ENCODE data around the gene KIAA1210. TPM values are rescaled to one million over a fixed set of nuclear protein-coding genes. Genes with fewer than 3 reads are reported as not detected.

The KIAA1210 gene
- not detected in 2 replicates for total RNA-seq (2014; rRNA removed; shearing (Covaris generic))

- Histone ChIP-seq H3K36me3 (replicated peaks; ENCODE audit: control insufficient read depth, insufficient read depth, low read length) (no peaks in the 10 kb centered on the region), H3K4me3 (ENCODE audit: insufficient read depth, low read depth, low read length) (no peak within 1 kb of the TSS), H3K27me3 (ENCODE audit: control insufficient read depth, insufficient read depth, low read length) (no peaks in the 10 kb centered on the region)
- DNase-seq: no peak
Observed at GRCh38 chrX:119127650-119128049, at the start of gene KIAA1210. Gene KIAA1210, minus strand, starts transcription at chrX:119127812. Its CDS starts 4,170 bp downstream, at chrX:119123642.

GRCh38 chrX:119177278-119177677, 49.7 kb upstream of the KIAA1210 start:
- no peak for DNase-seq
- Histone ChIP-seq H3K27me3 (ENCODE audit: control insufficient read depth, insufficient read depth, low read length) (no peaks in the 10 kb centered on the region), H3K36me3 (replicated peaks; ENCODE audit: control insufficient read depth, insufficient read depth, low read length) (no peaks in the 10 kb centered on the region), H3K4me3 (ENCODE audit: insufficient read depth, low read depth, low read length) (no peak overlapping the region)

GRCh38 chrX:119174900-119175299, 47.3 kb upstream of the KIAA1210 start:
- no peaks in the 10 kb centered on the region for H3K27me3 ChIP-seq (ENCODE audit: control insufficient read depth, insufficient read depth, low read length)
- no peak overlapping the region for H3K4me3 ChIP-seq (ENCODE audit: insufficient read depth, low read depth, low read length)
- no peaks in the 10 kb centered on the region for H3K36me3 ChIP-seq (replicated peaks; ENCODE audit: control insufficient read depth, insufficient read depth, low read length)
- no peak for DNase-seq

- no peak for DNase-seq
- Histone ChIP-seq H3K27me3 (ENCODE audit: control insufficient read depth, insufficient read depth, low read length) (no peaks in the 10 kb centered on the region), H3K4me3 (ENCODE audit: insufficient read depth, low read depth, low read length) (no peak overlapping the region), H3K36me3 (replicated peaks; ENCODE audit: control insufficient read depth, insufficient read depth, low read length) (no peaks in the 10 kb centered on the region)
Observed at GRCh38 chrX:119168104-119168503, 40.5 kb upstream of the KIAA1210 start.

GRCh38 chrX:119158226-119158625, 30.6 kb upstream of the KIAA1210 start:
- H3K27me3 ChIP-seq (ENCODE audit: control insufficient read depth, insufficient read depth, low read length): no peaks in the 10 kb centered on the region
- H3K4me3 ChIP-seq (ENCODE audit: insufficient read depth, low read depth, low read length): no peak overlapping the region
- no peak for DNase-seq
- no peaks in the 10 kb centered on the region for H3K36me3 ChIP-seq (replicated peaks; ENCODE audit: control insufficient read depth, insufficient read depth, low read length)

GRCh38 chrX:119156241-119156640, 28.6 kb upstream of the KIAA1210 start:
- no peak overlapping the region for H3K4me3 ChIP-seq (ENCODE audit: insufficient read depth, low read depth, low read length)
- no peaks in the 10 kb centered on the region for H3K36me3 ChIP-seq (replicated peaks; ENCODE audit: control insufficient read depth, insufficient read depth, low read length)
- no peak for DNase-seq
- H3K27me3 ChIP-seq (ENCODE audit: control insufficient read depth, insufficient read depth, low read length): no peaks in the 10 kb centered on the region

GRCh38 chrX:119155416-119156035, 27.9 kb upstream of the KIAA1210 start:
- Histone ChIP-seq H3K4me3 (ENCODE audit: insufficient read depth, low read depth, low read length) (no peak overlapping the region), H3K36me3 (replicated peaks; ENCODE audit: control insufficient read depth, insufficient read depth, low read length) (no peaks in the 10 kb centered on the region), H3K27me3 (ENCODE audit: control insufficient read depth, insufficient read depth, low read length) (no peaks in the 10 kb centered on the region; the same call in 1 of the 2 replicates)
- DNase-seq: no peak

GRCh38 chrX:119151051-119151380, 23.4 kb upstream of the KIAA1210 start:
- Histone ChIP-seq H3K4me3 (ENCODE audit: insufficient read depth, low read depth, low read length) (no peak overlapping the region), H3K27me3 (ENCODE audit: control insufficient read depth, insufficient read depth, low read length) (no peaks in the 10 kb centered on the region; the same call in 1 of the 2 replicates), H3K36me3 (replicated peaks; ENCODE audit: control insufficient read depth, insufficient read depth, low read length) (no peaks in the 10 kb centered on the region)
- no peak for DNase-seq

GRCh38 chrX:119150163-119151050, 22.8 kb upstream of the KIAA1210 start:
- Histone ChIP-seq H3K27me3 (ENCODE audit: control insufficient read depth, insufficient read depth, low read length) (no peaks in the 10 kb centered on the region; the same call in 1 of the 2 replicates), H3K4me3 (ENCODE audit: insufficient read depth, low read depth, low read length) (peak overlapping the region; percentile 5; the same call in 1 of the 2 replicates), H3K36me3 (replicated peaks; ENCODE audit: control insufficient read depth, insufficient read depth, low read length) (no peaks in the 10 kb centered on the region)
- peak; percentile 36 for DNase-seq

- H3K27me3 ChIP-seq (ENCODE audit: control insufficient read depth, insufficient read depth, low read length): no peaks in the 10 kb centered on the region; the same call in 1 of the 2 replicates
- no peaks in the 10 kb centered on the region for H3K36me3 ChIP-seq (replicated peaks; ENCODE audit: control insufficient read depth, insufficient read depth, low read length)
- H3K4me3 ChIP-seq (ENCODE audit: insufficient read depth, low read depth, low read length): no peak overlapping the region
- no peak for DNase-seq
Observed at GRCh38 chrX:119147486-119147885, 19.9 kb upstream of the KIAA1210 start.

- Histone ChIP-seq H3K4me3 (ENCODE audit: insufficient read depth, low read depth, low read length) (no peak overlapping the region), H3K36me3 (replicated peaks; ENCODE audit: control insufficient read depth, insufficient read depth, low read length) (no peaks in the 10 kb centered on the region), H3K27me3 (ENCODE audit: control insufficient read depth, insufficient read depth, low read length) (no peaks in the 10 kb centered on the region)
- DNase-seq: peak; percentile 36
Observed at GRCh38 chrX:119145241-119145653, 17.6 kb upstream of the KIAA1210 start.

GRCh38 chrX:119134466-119134865, 6.9 kb upstream of the KIAA1210 start:
- no peaks in the 10 kb centered on the region for H3K27me3 ChIP-seq (ENCODE audit: control insufficient read depth, insufficient read depth, low read length)
- no peaks in the 10 kb centered on the region for H3K36me3 ChIP-seq (replicated peaks; ENCODE audit: control insufficient read depth, insufficient read depth, low read length)
- no peak for DNase-seq
- no peak overlapping the region for H3K4me3 ChIP-seq (ENCODE audit: insufficient read depth, low read depth, low read length)

- H3K4me3 ChIP-seq (ENCODE audit: insufficient read depth, low read depth, low read length): no peak overlapping the region
- no peaks in the 10 kb centered on the region for H3K36me3 ChIP-seq (replicated peaks; ENCODE audit: control insufficient read depth, insufficient read depth, low read length)
- no peaks in the 10 kb centered on the region for H3K27me3 ChIP-seq (ENCODE audit: control insufficient read depth, insufficient read depth, low read length)
- no peak for DNase-seq
Observed at GRCh38 chrX:119132961-119133360, 5.3 kb upstream of the KIAA1210 start.

- no peaks in the 10 kb centered on the region for H3K36me3 ChIP-seq (replicated peaks; ENCODE audit: control insufficient read depth, insufficient read depth, low read length)
- no peak overlapping the region for H3K4me3 ChIP-seq (ENCODE audit: insufficient read depth, low read depth, low read length)
- no peaks in the 10 kb centered on the region for H3K27me3 ChIP-seq (ENCODE audit: control insufficient read depth, insufficient read depth, low read length)
- no peak for DNase-seq
Observed at GRCh38 chrX:119132316-119132715, 4.7 kb upstream of the KIAA1210 start.

- DNase-seq: no peak
- H3K4me3 ChIP-seq (ENCODE audit: insufficient read depth, low read depth, low read length): no peak overlapping the region
- no peaks in the 10 kb centered on the region for H3K36me3 ChIP-seq (replicated peaks; ENCODE audit: control insufficient read depth, insufficient read depth, low read length)
- no peaks in the 10 kb centered on the region for H3K27me3 ChIP-seq (ENCODE audit: control insufficient read depth, insufficient read depth, low read length)
Observed at GRCh38 chrX:119130911-119131310, 3.3 kb upstream of the KIAA1210 start.

Measured in H7 (cell line).